Measurements from ENCODE around the gene GANC. TPM values are rescaled to one million over a fixed set of nuclear protein-coding genes. Genes with fewer than 3 reads are reported as not detected.

The GANC gene
- total RNA-seq, 4 donors from 2014 or later, result 36.6 to 143 (median 54.8) TPM

- peaks cover 0 to 6% (median 2%) of the 10 kb centered on the region in 4 donors for H3K4me1 ChIP-seq
- in situ Hi-C loops (cut with MboI; ENCODE audit: low pct_ligation_motif_present in 1 of 4, low pct_unique_long_range_greater_than_20kb in 1 of 4, low sequenced_read_pairs in 3 of 4), result no loop called here
- DNase-seq, result no peak
- 92 to 93% methylated on average over 1 of the region's 1 CpG for WGBS, 2 donors (ENCODE audit: low coverage in 1 of 2)
- no peak overlapping the region for H3K27ac ChIP-seq
- no peaks in the 10 kb centered on the region for H3K27me3 ChIP-seq
- intact Hi-C loops (cut with DNase I; ENCODE audit: low total_unique reads), result no loop called here
- no peak for TF ChIP-seq CTCF (IDR thresholded peaks at IDR 0.05)
- no peak for TF ChIP-seq EP300 (IDR thresholded peaks at IDR 0.05; ENCODE audit: low read depth)
- TF ChIP-seq POLR2A (IDR thresholded peaks at IDR 0.05), result no peak
- no peak for TF ChIP-seq POLR2AphosphoS5 (IDR thresholded peaks at IDR 0.05)
- no peaks in the 10 kb centered on the region for H3K9me3 ChIP-seq
- no peak overlapping the region for H3K4me3 ChIP-seq
- H3K36me3 ChIP-seq, result peaks cover 0 to 70% (median 26%) of the 10 kb centered on the region in 4 donors
Observed at GRCh38 chr15:42231088-42231487, 41.9 kb upstream of the GANC start.

- DNase-seq, result no peak
- Histone ChIP-seq H3K36me3 (peaks cover 0 to 68% (median 26%) of the 10 kb centered on the region in 4 donors), H3K27ac (no peak overlapping the region), H3K27me3 (no peaks in the 10 kb centered on the region), H3K9me3 (no peaks in the 10 kb centered on the region), H3K4me1 (peaks cover 0 to 6% (median 2%) of the 10 kb centered on the region in 4 donors), H3K4me3 (no peak overlapping the region)
- WGBS, 2 donors (ENCODE audit: low coverage in 1 of 2), result 67 to 78% methylated on average over 3 to 5 of the region's 5 CpGs
- TF ChIP-seq EP300 (IDR thresholded peaks at IDR 0.05; ENCODE audit: low read depth), result no peak
- TF ChIP-seq CTCF (IDR thresholded peaks at IDR 0.05), result no peak
- no peak for TF ChIP-seq POLR2A (IDR thresholded peaks at IDR 0.05)
- no peak for TF ChIP-seq POLR2AphosphoS5 (IDR thresholded peaks at IDR 0.05)
- intact Hi-C loops (cut with DNase I; ENCODE audit: low total_unique reads), result no loop called here
- in situ Hi-C loops (cut with MboI; ENCODE audit: low pct_ligation_motif_present in 1 of 4, low pct_unique_long_range_greater_than_20kb in 1 of 4, low sequenced_read_pairs in 3 of 4), result no loop called here
Observed at GRCh38 chr15:42232606-42233005, 40.4 kb upstream of the GANC start.

GRCh38 chr15:42233107-42233506, 39.9 kb upstream of the GANC start:
- intact Hi-C loops (cut with DNase I; ENCODE audit: low total_unique reads) (no loop called here), in situ Hi-C loops (cut with MboI; ENCODE audit: low pct_ligation_motif_present in 1 of 4, low pct_unique_long_range_greater_than_20kb in 1 of 4, low sequenced_read_pairs in 3 of 4) (no loop called here)
- no peak overlapping the region for H3K27ac ChIP-seq
- H3K4me3 ChIP-seq, result no peak overlapping the region
- peaks cover 0 to 73% (median 27%) of the 10 kb centered on the region in 4 donors for H3K36me3 ChIP-seq
- no peaks in the 10 kb centered on the region for H3K9me3 ChIP-seq
- no peak for TF ChIP-seq POLR2A (IDR thresholded peaks at IDR 0.05)
- TF ChIP-seq EP300 (IDR thresholded peaks at IDR 0.05; ENCODE audit: low read depth), result no peak
- no peak for TF ChIP-seq CTCF (IDR thresholded peaks at IDR 0.05)
- TF ChIP-seq POLR2AphosphoS5 (IDR thresholded peaks at IDR 0.05), result no peak
- WGBS, 2 donors (ENCODE audit: low coverage in 1 of 2), result 63 to 83% methylated on average over 2 of the region's 2 CpGs
- no peak for DNase-seq
- H3K4me1 ChIP-seq, result peaks cover 0 to 6% (median 2%) of the 10 kb centered on the region in 4 donors
- no peaks in the 10 kb centered on the region for H3K27me3 ChIP-seq

- peaks cover 0 to 52% (median 19%) of the 10 kb centered on the region in 4 donors for H3K36me3 ChIP-seq
- no peak overlapping the region for H3K4me3 ChIP-seq
- TF ChIP-seq POLR2AphosphoS5 (IDR thresholded peaks at IDR 0.05), result no peak
- TF ChIP-seq CTCF (IDR thresholded peaks at IDR 0.05), result no peak
- TF ChIP-seq EP300 (IDR thresholded peaks at IDR 0.05; ENCODE audit: low read depth), result no peak
- TF ChIP-seq POLR2A (IDR thresholded peaks at IDR 0.05), result no peak
- H3K9me3 ChIP-seq, result no peaks in the 10 kb centered on the region
- no peaks in the 10 kb centered on the region for H3K4me1 ChIP-seq
- intact Hi-C loops (cut with DNase I; ENCODE audit: low total_unique reads), result no loop called here
- DNase-seq, result no peak
- no peaks in the 10 kb centered on the region for H3K27me3 ChIP-seq
- no peak overlapping the region for H3K27ac ChIP-seq
- in situ Hi-C loops (cut with MboI; ENCODE audit: low pct_ligation_motif_present in 1 of 4, low pct_unique_long_range_greater_than_20kb in 1 of 4, low sequenced_read_pairs in 3 of 4), result no loop called here
Observed at GRCh38 chr15:42239528-42240182, 33.3 kb upstream of the GANC start.
